GM18498 (cell line): ENCODE measurements around the gene RAE1.

Source experiments
- ATAC-seq: cut with Tn5 transposase; IDR thresholded peaks from one replicate; pipeline ENCODE4 v1.9.1; 2021; ENCODE audit warnings: mild to moderate bottlenecking, moderate library complexity; ENCODE audit not compliant: unreplicated experiment

RAE1 gene

GRCh38 chr20:57398901-57399535, 48.0 kb downstream of the RAE1 start:
- ATAC-seq = no peak

- peak; percentile 31 for ATAC-seq
Measured at GRCh38 chr20:57399587-57400155, 48.6 kb downstream of the RAE1 start.

DNA sequence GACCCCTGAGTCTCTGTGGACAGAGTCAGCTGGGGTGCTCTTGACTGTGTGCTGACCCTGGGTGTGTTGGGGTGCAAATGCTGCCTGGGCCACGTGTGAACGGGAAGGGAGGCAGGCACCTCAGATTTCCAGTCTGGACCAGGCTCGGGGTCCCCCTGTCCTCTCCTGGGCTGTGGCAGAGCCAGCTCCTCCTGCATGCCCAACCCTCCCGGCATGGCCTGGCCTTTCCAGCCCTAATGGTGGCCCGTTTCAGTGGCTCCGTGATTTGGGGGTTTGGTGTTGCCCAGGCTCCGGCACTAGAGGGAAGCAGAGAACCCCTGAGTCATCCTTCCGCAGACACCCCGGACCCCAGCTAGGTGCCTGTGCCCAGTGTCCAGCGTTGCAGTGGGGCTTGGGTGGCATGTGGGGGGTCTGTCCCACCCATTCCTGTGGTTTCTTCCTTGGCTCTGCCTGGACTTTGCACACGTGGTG, 49.2 kb downstream of the RAE1 start:
- ATAC-seq = no peak

- ATAC-seq = no peak
Measured at GRCh38 chr20:57400821-57401564, 49.9 kb downstream of the RAE1 start.

DNA sequence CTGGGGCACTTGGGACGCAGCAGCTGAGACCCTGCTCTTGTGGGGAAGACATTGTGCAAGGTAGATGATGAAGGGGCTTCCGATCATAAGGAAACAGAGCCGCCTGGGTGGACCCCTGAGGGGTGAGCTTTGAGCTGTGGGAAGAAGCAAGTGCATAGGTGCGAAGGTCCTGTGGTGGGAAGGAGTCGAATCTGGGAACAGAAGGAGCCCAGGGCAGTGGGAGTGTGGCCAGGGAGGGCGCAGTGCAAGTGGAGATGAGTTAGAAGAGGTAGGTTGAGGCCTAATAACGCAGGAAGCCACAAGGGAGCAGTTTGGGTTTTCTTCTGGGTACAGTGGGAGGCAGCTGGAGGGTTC, 50.5 kb downstream of the RAE1 start:
- ATAC-seq = no peak

DNA sequence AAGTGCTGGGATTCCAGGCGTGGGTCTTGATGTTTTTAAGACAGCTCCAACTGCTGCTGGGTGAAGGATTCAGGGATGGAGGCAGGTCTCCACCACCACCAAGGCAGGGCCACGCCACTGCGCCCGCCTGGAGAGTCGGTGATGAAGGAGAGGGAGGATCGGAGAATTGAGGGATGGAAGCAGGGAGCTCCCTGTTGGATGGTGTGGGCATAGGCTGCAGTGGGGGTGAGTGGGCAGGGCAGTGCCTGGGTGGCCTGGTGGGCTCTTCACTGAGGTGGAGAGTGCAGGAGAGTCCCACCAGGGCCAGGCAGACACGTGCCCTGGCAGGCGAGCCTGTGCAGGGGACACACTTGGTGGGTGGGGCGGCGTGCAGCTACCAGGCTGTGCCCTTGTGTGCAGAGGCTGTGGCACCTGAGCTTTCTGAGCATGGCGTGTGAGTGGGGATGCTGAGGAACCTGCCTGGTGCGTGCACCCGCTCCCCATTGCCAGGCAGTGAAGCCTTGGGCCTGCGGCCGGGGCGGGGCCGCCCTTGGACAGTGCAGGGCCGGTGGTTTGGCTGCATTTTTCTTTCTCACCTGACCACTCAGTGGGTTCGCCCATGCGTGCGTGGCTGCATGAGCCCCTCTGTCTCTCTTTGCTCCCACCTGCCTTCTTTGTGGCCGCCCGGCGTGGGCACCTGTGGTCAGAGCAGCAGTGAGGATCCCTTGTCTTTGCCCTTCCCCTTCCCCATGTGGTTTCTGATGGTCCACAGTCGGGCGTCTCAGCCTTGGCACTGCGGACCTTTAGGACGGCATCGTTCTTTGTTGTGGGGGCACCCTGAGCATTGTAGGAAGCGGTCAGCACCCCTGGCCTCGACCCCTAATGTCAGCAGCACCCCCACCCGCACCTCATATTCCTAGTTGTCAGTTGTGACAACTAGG, 51.4 kb downstream of the RAE1 start:
- ATAC-seq = no peak

GRCh38 chr20:57403216-57403615, 52.2 kb downstream of the RAE1 start:
- ATAC-seq = no peak

- ATAC-seq = no peak
Measured at GRCh38 chr20:57404006-57404405, 53.0 kb downstream of the RAE1 start.

DNA sequence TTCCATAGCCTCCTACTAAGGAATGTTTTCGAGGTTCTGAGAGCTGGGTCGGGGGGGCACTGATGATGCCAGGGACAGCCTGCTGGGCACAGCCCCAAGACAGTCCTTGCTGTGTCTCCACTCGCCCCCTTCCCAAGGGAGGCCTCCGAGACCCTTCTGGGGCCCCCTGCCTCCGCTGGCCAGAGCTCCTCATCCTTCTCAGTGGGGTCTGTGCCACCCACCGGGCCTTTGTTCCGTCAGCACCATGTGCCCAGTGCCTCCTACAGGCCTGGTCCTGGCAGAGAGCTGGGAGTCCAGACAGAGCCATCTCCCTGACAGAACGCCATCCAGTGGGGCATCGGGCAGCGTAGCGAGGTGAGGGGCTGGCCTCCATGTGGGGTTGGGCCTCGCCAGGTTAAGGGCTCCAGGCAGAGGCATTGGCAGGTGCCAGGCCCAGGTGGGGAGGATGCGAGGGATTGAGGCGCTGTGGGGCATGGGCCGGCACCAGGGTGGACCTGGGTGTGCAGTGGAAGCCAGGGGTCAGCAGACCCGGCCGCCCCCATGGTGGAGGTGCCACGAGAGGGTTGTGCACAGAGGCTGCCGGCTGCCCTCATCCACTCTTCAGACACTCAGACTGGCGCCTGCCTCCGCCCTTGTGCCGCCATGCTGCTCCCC, 53.5 kb downstream of the RAE1 start:
- ATAC-seq = no peak

- ATAC-seq = no peak
Measured at GRCh38 chr20:57405236-57406016, 54.4 kb downstream of the RAE1 start.

DNA sequence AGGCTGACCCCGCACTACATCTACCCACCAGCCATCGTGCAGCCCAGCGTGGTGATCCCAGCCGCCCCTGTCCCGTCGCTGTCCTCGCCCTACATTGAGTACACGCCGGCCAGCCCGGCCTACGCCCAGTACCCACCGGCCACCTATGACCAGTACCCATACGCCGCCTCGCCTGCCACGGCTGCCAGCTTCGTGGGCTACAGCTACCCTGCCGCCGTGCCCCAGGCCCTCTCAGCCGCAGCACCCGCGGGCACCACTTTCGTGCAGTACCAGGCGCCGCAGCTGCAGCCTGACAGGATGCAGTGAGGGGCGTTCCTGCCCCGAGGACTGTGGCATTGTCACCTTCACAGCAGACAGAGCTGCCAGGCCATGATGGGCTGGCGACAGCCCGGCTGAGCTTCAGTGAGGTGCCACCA, 56.5 kb downstream of the RAE1 start:
- no peak for ATAC-seq

DNA sequence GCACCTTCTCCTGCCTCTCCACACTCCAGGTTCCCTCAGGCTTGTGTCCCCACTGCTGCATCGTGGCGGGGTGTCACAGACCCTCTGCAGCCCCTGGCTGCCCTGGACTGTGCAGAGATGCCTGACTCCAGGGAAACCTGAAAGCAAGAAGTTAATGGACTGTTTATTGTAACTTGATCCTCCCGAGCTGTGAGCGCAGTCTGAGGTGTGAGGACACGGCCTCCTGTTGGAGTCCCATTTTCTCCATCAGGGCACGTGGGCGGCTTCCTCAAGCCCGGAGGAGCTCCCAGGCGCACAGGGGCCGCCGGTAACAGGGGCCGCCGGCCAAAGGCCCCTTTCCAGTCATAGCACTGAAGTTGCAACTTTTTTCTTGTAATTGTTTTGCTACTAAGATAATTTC, 57.1 kb downstream of the RAE1 start:
- ATAC-seq = no peak

DNA sequence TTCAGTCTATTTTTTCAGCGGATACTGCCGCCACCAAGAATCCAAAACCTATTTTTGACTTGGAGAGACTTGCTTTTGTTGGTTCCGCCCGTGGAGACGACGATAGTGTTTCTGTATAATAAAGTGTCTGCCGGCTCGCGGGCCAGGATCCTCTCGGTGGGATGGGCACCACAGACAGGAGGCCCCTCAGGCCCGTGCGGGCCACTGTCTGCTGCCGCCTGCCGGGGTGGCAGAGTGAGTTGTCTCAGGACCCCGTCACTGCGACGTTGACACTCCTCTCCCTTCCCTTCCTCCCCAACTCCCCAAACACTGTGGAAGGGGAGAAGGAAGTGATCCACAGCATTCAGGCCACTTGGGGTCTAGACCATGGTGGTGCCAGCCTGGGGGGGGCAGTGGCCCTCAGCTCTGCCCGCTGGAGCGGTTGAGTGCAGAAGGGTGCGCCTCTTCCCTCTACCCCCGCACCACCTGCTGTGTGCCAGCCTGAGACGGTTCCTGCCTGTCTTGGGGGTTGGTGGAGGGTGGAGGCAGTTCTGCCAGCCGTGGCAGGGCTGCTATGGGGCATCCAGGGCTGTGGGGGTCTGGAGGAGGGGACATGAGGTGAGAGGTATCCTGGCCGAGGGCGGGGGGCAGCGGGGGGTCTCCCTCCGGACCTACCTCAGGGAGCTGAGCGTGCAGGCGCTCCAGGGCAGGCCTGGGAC, 57.6 kb downstream of the RAE1 start:
- ATAC-seq = no peak

GRCh38 chr20:57409316-57409671, 58.2 kb downstream of the RAE1 start:
- no peak for ATAC-seq

DNA sequence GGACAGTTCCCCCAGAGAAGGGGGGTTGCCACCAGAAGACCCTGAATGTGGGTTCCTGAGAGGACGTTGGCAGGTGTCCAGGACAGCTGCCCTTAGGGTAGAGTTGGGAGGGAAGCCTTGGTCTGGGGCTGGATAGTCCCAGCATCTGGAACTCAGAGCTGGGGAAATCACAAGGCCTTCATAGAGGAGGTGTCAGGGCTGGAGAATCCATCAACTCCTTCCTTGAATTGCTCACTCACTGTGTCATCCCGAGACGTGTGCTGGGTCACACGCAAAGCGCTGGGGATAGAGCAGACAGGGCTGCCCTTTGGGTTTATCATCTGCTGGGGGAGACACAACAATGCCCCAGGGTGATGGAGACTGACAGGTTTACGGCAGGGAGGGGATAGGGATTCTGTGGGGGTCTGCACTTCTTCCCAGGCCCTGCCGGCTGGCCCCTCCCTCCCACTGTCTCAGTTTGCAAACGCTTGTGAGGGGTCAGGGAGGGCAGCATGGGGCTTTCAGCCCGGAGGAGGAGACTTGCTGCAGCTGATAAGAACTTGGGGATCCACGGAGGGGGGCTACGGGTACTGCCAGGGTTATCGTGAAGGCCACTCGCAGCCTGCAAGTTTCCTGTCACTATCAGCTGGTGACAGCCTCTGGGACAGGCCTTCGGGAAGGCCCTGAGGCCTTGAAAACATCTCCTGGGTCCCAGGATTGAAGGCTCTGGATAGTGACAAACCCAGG, 58.8 kb downstream of the RAE1 start:
- ATAC-seq = no peak

- no peak for ATAC-seq
Measured at GRCh38 chr20:57410398-57410920, 59.4 kb downstream of the RAE1 start.

DNA sequence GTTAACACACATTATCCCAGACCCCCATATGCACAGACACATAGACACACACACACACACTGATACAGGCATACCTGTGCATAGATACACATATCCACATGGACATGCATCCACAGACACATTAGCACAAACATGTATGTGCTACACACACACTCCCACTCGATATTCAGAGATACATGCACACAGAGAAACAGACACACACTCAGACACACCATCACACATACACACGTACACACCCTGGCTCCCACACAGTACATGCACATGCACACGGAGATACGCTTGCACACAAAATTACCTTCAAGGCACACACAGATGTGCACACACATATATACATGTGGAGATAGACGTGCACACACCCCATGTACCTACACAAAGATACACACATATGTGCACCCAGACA, 59.9 kb downstream of the RAE1 start:
- ATAC-seq = no peak

- ATAC-seq = no peak
Measured at GRCh38 chr20:57411406-57412283, 60.6 kb downstream of the RAE1 start.
